IPS-18c (cell line): ENCODE data around the gene RTN4RL1.

Experiments used
- H3K4me3 ChIP-seq: 2 replicates; pipeline ENCODE4 v1.7.0; 2013; ENCODE audit warnings: low read depth, mild to moderate bottlenecking, low read length, moderate library complexity; ENCODE audit not compliant: insufficient read depth
- H3K9me3 ChIP-seq: one replicate; pipeline ENCODE4 v1.6.1; 2013; ENCODE audit warnings: mild to moderate bottlenecking, low read length, moderate library complexity; ENCODE audit not compliant: control insufficient read depth, insufficient read depth

Gene RTN4RL1

GRCh38 chr17:1934901-1935300, 90.2 kb downstream of the RTN4RL1 start:
- Histone ChIP-seq H3K9me3 (no peaks in the 10 kb centered on the region), H3K4me3 (no peak overlapping the region)

GRCh38 chr17:1933875-1934715, 91.0 kb downstream of the RTN4RL1 start:
- H3K4me3 ChIP-seq: no peak overlapping the region

GRCh38 chr17:1931844-1932579, 93.1 kb downstream of the RTN4RL1 start:
- Histone ChIP-seq H3K4me3 (no peak overlapping the region), H3K9me3 (peaks cover 2% of the 10 kb centered on the region)

More at GRCh38 chr17:1933875-1934715, 91.0 kb downstream of the RTN4RL1 start:
- no peaks in the 10 kb centered on the region for H3K9me3 ChIP-seq

GRCh38 chr17:1930337-1930645, 94.8 kb downstream of the RTN4RL1 start:
- Histone ChIP-seq H3K4me3 (no peak overlapping the region), H3K9me3 (peaks cover 2% of the 10 kb centered on the region)

- no peak overlapping the region for H3K4me3 ChIP-seq
- peaks cover 2% of the 10 kb centered on the region for H3K9me3 ChIP-seq
Measured at GRCh38 chr17:1928976-1929375, 96.2 kb downstream of the RTN4RL1 start.

- H3K4me3 ChIP-seq: no peak overlapping the region
Measured at GRCh38 chr17:1920948-1921351, 104.2 kb downstream of the RTN4RL1 start.

GRCh38 chr17:1919201-1919600, 105.9 kb downstream of the RTN4RL1 start:
- no peaks in the 10 kb centered on the region for H3K9me3 ChIP-seq
- no peak overlapping the region for H3K4me3 ChIP-seq

More at GRCh38 chr17:1920948-1921351, 104.2 kb downstream of the RTN4RL1 start:
- no peaks in the 10 kb centered on the region for H3K9me3 ChIP-seq

- H3K9me3 ChIP-seq: no peaks in the 10 kb centered on the region
- no peak overlapping the region for H3K4me3 ChIP-seq
Measured at GRCh38 chr17:1918346-1919162, 106.6 kb downstream of the RTN4RL1 start.

GRCh38 chr17:1916963-1917715, 108.0 kb downstream of the RTN4RL1 start:
- H3K4me3 ChIP-seq: no peak overlapping the region
- no peaks in the 10 kb centered on the region for H3K9me3 ChIP-seq

GRCh38 chr17:1916316-1916715, 108.8 kb downstream of the RTN4RL1 start:
- Histone ChIP-seq H3K9me3 (no peaks in the 10 kb centered on the region), H3K4me3 (no peak overlapping the region)

- no peaks in the 10 kb centered on the region for H3K9me3 ChIP-seq
- H3K4me3 ChIP-seq: no peak overlapping the region
Measured at GRCh38 chr17:1915889-1916288, 109.2 kb downstream of the RTN4RL1 start.

GRCh38 chr17:1914661-1915083, 110.5 kb downstream of the RTN4RL1 start:
- no peaks in the 10 kb centered on the region for H3K9me3 ChIP-seq

GRCh38 chr17:1913702-1914101, 111.4 kb downstream of the RTN4RL1 start:
- H3K9me3 ChIP-seq: no peaks in the 10 kb centered on the region
- no peak overlapping the region for H3K4me3 ChIP-seq

More at GRCh38 chr17:1914661-1915083, 110.5 kb downstream of the RTN4RL1 start:
- no peak overlapping the region for H3K4me3 ChIP-seq

- H3K9me3 ChIP-seq: no peaks in the 10 kb centered on the region
Measured at GRCh38 chr17:1912146-1912545, 113.0 kb downstream of the RTN4RL1 start.

GRCh38 chr17:1909985-1910384, 115.1 kb downstream of the RTN4RL1 start:
- Histone ChIP-seq H3K4me3 (no peak overlapping the region), H3K9me3 (no peaks in the 10 kb centered on the region)

More at GRCh38 chr17:1912146-1912545, 113.0 kb downstream of the RTN4RL1 start:
- no peak overlapping the region for H3K4me3 ChIP-seq

- Histone ChIP-seq H3K4me3 (peak overlapping the region; percentile 22; the same call in 1 of the 2 replicates), H3K9me3 (no peaks in the 10 kb centered on the region)
Measured at GRCh38 chr17:1908699-1909309, 116.3 kb downstream of the RTN4RL1 start.
